ENCODE results near the gene SPATA31D3.

- TF ChIP-seq ZNF274 (IDR thresholded peaks at IDR 0.05; ENCODE audit: low read depth, low read length) (no peak), YY1 (IDR thresholded peaks at IDR 0.05; ENCODE audit: insufficient read depth, insufficient read length) (no peak), SUZ12 (IDR thresholded peaks at IDR 0.05; ENCODE audit: extremely low read depth, insufficient read depth, insufficient read length) (no peak)
Observed at GRCh38 chr9:81896070-81896469, 47.2 kb upstream of the SPATA31D3 start.

All from NT2/D1 (cell line).